ENCODE data around the gene ST3GAL6. TPM values are rescaled to one million over a fixed set of nuclear protein-coding genes. Genes with fewer than 3 reads are reported as not detected.
"Not testable (repeated sequence)": the region's sequence is repeated elsewhere in the genome, so short reads cannot be mapped to it uniquely, and the experiment has no call there.

ST3GAL6 gene
- total RNA-seq, 6 experiments from 2014 or later, result 17.8 to 69.6 (median 31.5) TPM

DNA sequence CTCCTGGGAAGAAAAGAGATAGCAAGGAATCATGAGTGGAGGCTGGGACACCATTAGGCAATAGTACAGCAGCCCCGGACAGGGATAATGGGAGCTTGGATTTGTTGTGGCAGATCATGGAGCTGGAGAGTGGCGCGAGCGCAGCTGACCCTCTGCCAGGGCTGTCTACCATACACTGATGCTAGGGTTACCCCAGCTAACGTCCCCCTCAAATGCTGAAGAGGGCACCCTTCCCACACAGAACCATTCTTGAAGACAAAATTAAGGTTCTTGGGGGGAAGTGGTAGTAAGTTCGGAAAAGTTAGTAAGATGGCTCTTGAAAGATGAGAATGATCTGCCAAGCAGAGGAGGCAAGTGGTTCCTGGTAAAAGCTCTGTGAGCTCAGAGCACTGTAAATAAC, 61.1 kb downstream of the ST3GAL6 start:
- H3K27ac ChIP-seq, result no peak overlapping the region
- DNase-seq (no peak), ATAC-seq (no peak)
- intact Hi-C loops (cut with DNase I), result no loop called here
- peaks cover 0 to 3% (median 0%) of the 10 kb centered on the region in 4 donors for H3K36me3 ChIP-seq
- no peaks in the 10 kb centered on the region for H3K4me1 ChIP-seq
- H3K9me3 ChIP-seq, result no peaks in the 10 kb centered on the region
- no peak overlapping the region for H3K4me3 ChIP-seq
- H3K27me3 ChIP-seq, result no peaks in the 10 kb centered on the region
- TF ChIP-seq POLR2A (IDR thresholded peaks at IDR 0.05), result no peak
- TF ChIP-seq, protein P1, sequence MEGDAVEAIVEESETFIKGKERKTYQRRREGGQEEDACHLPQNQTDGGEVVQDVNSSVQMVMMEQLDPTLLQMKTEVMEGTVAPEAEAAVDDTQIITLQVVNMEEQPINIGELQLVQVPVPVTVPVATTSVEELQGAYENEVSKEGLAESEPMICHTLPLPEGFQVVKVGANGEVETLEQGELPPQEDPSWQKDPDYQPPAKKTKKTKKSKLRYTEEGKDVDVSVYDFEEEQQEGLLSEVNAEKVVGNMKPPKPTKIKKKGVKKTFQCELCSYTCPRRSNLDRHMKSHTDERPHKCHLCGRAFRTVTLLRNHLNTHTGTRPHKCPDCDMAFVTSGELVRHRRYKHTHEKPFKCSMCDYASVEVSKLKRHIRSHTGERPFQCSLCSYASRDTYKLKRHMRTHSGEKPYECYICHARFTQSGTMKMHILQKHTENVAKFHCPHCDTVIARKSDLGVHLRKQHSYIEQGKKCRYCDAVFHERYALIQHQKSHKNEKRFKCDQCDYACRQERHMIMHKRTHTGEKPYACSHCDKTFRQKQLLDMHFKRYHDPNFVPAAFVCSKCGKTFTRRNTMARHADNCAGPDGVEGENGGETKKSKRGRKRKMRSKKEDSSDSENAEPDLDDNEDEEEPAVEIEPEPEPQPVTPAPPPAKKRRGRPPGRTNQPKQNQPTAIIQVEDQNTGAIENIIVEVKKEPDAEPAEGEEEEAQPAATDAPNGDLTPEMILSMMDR (IDR thresholded peaks at IDR 0.05), result no peak
- 100% methylated on average over 3 of the region's 6 CpGs for WGBS (ENCODE audit: insufficient coverage, low coverage, low lambda C conversion rate, missing lambda C conversion rate)

- H3K36me3 ChIP-seq, result no peaks in the 10 kb centered on the region
- WGBS (ENCODE audit: insufficient coverage, low coverage, low lambda C conversion rate, missing lambda C conversion rate), result 76% methylated on average over 3 of the region's 3 CpGs
- no peaks in the 10 kb centered on the region for H3K9me3 ChIP-seq
- H3K27me3 ChIP-seq, result no peaks in the 10 kb centered on the region
- TF ChIP-seq, protein P1 (IDR thresholded peaks at IDR 0.05), result no peak
- no peak for TF ChIP-seq POLR2A (IDR thresholded peaks at IDR 0.05)
- ATAC-seq (no peak), DNase-seq (no peak)
- H3K27ac ChIP-seq, result no peak overlapping the region
- intact Hi-C loops (cut with DNase I), result no loop called here
- H3K4me3 ChIP-seq, result no peak overlapping the region
- no peaks in the 10 kb centered on the region for H3K4me1 ChIP-seq
These were observed 63.0 kb downstream of the ST3GAL6 start for GRCh38 chr3:98826126-98826525.

- Histone ChIP-seq H3K27ac (no peak overlapping the region), H3K4me3 (no peak overlapping the region), H3K4me1 (no peaks in the 10 kb centered on the region), H3K36me3 (no peaks in the 10 kb centered on the region), H3K27me3 (no peaks in the 10 kb centered on the region), H3K9me3 (no peaks in the 10 kb centered on the region)
- no peak for DNase-seq
- no peak for ATAC-seq
- TF ChIP-seq POLR2A (IDR thresholded peaks at IDR 0.05), result no peak
- TF ChIP-seq, protein P1 (IDR thresholded peaks at IDR 0.05), result no peak
- WGBS (ENCODE audit: insufficient coverage, low coverage, low lambda C conversion rate, missing lambda C conversion rate), result 71% methylated on average over 1 of the region's 1 CpG
- intact Hi-C loops (cut with DNase I), result no loop called here
These were observed 64.2 kb downstream of the ST3GAL6 start for GRCh38 chr3:98827221-98827920.

- DNase-seq (no peak), ATAC-seq (no peak)
- no peak for TF ChIP-seq POLR2A (IDR thresholded peaks at IDR 0.05)
- TF ChIP-seq, protein P1 (IDR thresholded peaks at IDR 0.05), result no peak
- Histone ChIP-seq H3K36me3 (no peaks in the 10 kb centered on the region), H3K4me3 (no peak overlapping the region), H3K4me1 (no peaks in the 10 kb centered on the region), H3K27me3 (no peaks in the 10 kb centered on the region), H3K27ac (no peak overlapping the region), H3K9me3 (no peaks in the 10 kb centered on the region)
- WGBS (ENCODE audit: insufficient coverage, low coverage, low lambda C conversion rate, missing lambda C conversion rate), result 90% methylated on average over 1 of the region's 1 CpG
- intact Hi-C loops (cut with DNase I), result no loop called here
These were observed 66.2 kb downstream of the ST3GAL6 start for GRCh38 chr3:98829246-98829832.

GRCh38 chr3:98831060-98831459, 67.9 kb downstream of the ST3GAL6 start:
- H3K27me3 ChIP-seq; H3K36me3 ChIP-seq; H3K9me3 ChIP-seq; ATAC-seq; DNase-seq; intact Hi-C loops (cut with DNase I); H3K4me1 ChIP-seq; H3K27ac ChIP-seq; H3K4me3 ChIP-seq: not testable (repeated sequence)
- WGBS (ENCODE audit: insufficient coverage, low coverage, low lambda C conversion rate, missing lambda C conversion rate), result 86% methylated on average over 4 of the region's 5 CpGs
